EH (cell line): ENCODE results near the gene ALS2.
A peak's percentile ranks its signal among the peaks of the same experiment; 100 is the strongest.
"Not testable (repeated sequence)": the region's sequence is repeated elsewhere in the genome, so short reads cannot be mapped to it uniquely, and the experiment has no call there.

Experiments used
- DNase-seq: peaks from one replicate; pipeline ENCODE4 v3.0.0-alpha.2; 2015; ENCODE audit warnings: low read depth

ALS2 gene

GRCh38 chr2:201674794-201675193 lies 105.9 kb downstream of the ALS2 start:
- DNase-seq = no peak

- no peak for DNase-seq
Observed at GRCh38 chr2:201674298-201674697, 106.4 kb downstream of the ALS2 start.

GRCh38 chr2:201673546-201673945 lies 107.2 kb downstream of the ALS2 start:
- DNase-seq = peak; percentile 22

GRCh38 chr2:201671205-201671604 lies 109.5 kb downstream of the ALS2 start:
- DNase-seq = not testable (repeated sequence)

GRCh38 chr2:201669865-201670264 lies 110.9 kb downstream of the ALS2 start:
- no peak for DNase-seq

GRCh38 chr2:201668402-201668910 lies 112.3 kb downstream of the ALS2 start:
- DNase-seq = no peak

GRCh38 chr2:201664334-201664733 lies 116.4 kb downstream of the ALS2 start:
- DNase-seq = no peak

GRCh38 chr2:201661366-201661765 lies 119.4 kb downstream of the ALS2 start:
- no peak for DNase-seq

GRCh38 chr2:201660293-201660895 lies 120.3 kb downstream of the ALS2 start:
- DNase-seq = no peak

- no peak for DNase-seq
Observed at GRCh38 chr2:201656740-201657139, 124.0 kb downstream of the ALS2 start.

GRCh38 chr2:201656102-201656501 lies 124.6 kb downstream of the ALS2 start:
- DNase-seq = no peak

- DNase-seq = peak; percentile 95
Observed at GRCh38 chr2:201654616-201655384, 125.9 kb downstream of the ALS2 start.

- DNase-seq = no peak
Observed at GRCh38 chr2:201653221-201653620, 127.5 kb downstream of the ALS2 start.
